Mesothelial cell of epicardium (in vitro differentiated cells): ENCODE measurements around the gene FBF1. TPM values are rescaled to one million over a fixed set of nuclear protein-coding genes. Genes with fewer than 3 reads are reported as not detected.
A peak's percentile ranks its signal among the peaks of the same experiment; 100 is the strongest.

Experiments used
- DNase-seq, 2 experiments: peaks; one replicate each; pipeline ENCODE4 v3.0.0; 2021; ENCODE audit warnings: low spot score in 2 of 2; ENCODE audit not compliant: unreplicated experiment in 2 of 2
- H3K27ac Mint-ChIP-seq: 2 replicates; pipeline ENCODE4 v1.8.0; 2021; ENCODE audit warnings: mixed read lengths
- H3K27me3 Mint-ChIP-seq: 2 replicates; pipeline ENCODE4 v1.8.0; 2021; ENCODE audit warnings: low read depth, mixed read lengths
- H3K36me3 Mint-ChIP-seq: 2 replicates; pipeline ENCODE4 v1.8.0; 2021; ENCODE audit warnings: mixed read lengths
- H3K4me1 Mint-ChIP-seq: 2 replicates; pipeline ENCODE4 v1.8.0; 2021; ENCODE audit warnings: mixed read lengths
- H3K4me3 Mint-ChIP-seq: 2 replicates; pipeline ENCODE4 v1.8.0; 2021; ENCODE audit warnings: mild to moderate bottlenecking, moderate library complexity, mixed read lengths
- H3K9me3 Mint-ChIP-seq: 2 replicates; pipeline ENCODE4 v1.8.0; 2021; ENCODE audit warnings: mixed read lengths
- CTCF ChIP-seq: fragments of 200-600 bp; sonication (generic); IDR thresholded peaks from one replicate; pipeline ENCODE4 v1.5.0; 2021; ENCODE audit warnings: antibody characterized with exemption; ENCODE audit not compliant: unreplicated experiment
- total RNA-seq: library from RNA; stranded (reverse); gene quantifications from 3 replicates; pipeline ENCODE4 v1.2.1, GENCODE V29; 2021

FBF1 gene
- total RNA-seq, 1 donor from 2014 or later: 23.4 TPM

- no peak overlapping the region for H3K4me3 Mint-ChIP-seq
These were observed 7.0 kb downstream of the FBF1 start for GRCh38 chr17:75933808-75934207.

GRCh38 chr17:75932852-75933251 lies 8.0 kb downstream of the FBF1 start:
- Mint-ChIP-seq H3K27ac (no peak overlapping the region), H3K27me3 (no peaks in the 10 kb centered on the region), H3K4me3 (no peak overlapping the region), H3K4me1 (no peaks in the 10 kb centered on the region), H3K9me3 (no peaks in the 10 kb centered on the region), H3K36me3 (peaks cover 2% of the 10 kb centered on the region)
- TF ChIP-seq CTCF: no peak
- no peak for DNase-seq

More at GRCh38 chr17:75933808-75934207, 7.0 kb downstream of the FBF1 start:
- no peaks in the 10 kb centered on the region for H3K4me1 Mint-ChIP-seq
- no peaks in the 10 kb centered on the region for H3K36me3 Mint-ChIP-seq
- no peaks in the 10 kb centered on the region for H3K9me3 Mint-ChIP-seq
- TF ChIP-seq CTCF: no peak
- no peak overlapping the region for H3K27ac Mint-ChIP-seq
- DNase-seq: no peak
- H3K27me3 Mint-ChIP-seq: no peaks in the 10 kb centered on the region

- Mint-ChIP-seq H3K9me3 (no peaks in the 10 kb centered on the region), H3K27ac (no peak overlapping the region), H3K4me3 (no peak overlapping the region), H3K4me1 (no peaks in the 10 kb centered on the region), H3K27me3 (no peaks in the 10 kb centered on the region), H3K36me3 (peaks cover 7% of the 10 kb centered on the region)
- TF ChIP-seq CTCF: no peak
- DNase-seq: no peak
These were observed 9.8 kb downstream of the FBF1 start for GRCh38 chr17:75931062-75931461.

GRCh38 chr17:75927286-75927922 lies 13.4 kb downstream of the FBF1 start:
- DNase-seq: no peak
- no peaks in the 10 kb centered on the region for H3K4me1 Mint-ChIP-seq
- H3K4me3 Mint-ChIP-seq: no peak overlapping the region
- H3K36me3 Mint-ChIP-seq: peaks cover 7% of the 10 kb centered on the region
- peak; percentile 31 for TF ChIP-seq CTCF
- no peaks in the 10 kb centered on the region for H3K9me3 Mint-ChIP-seq
- no peak overlapping the region for H3K27ac Mint-ChIP-seq
- H3K27me3 Mint-ChIP-seq: no peaks in the 10 kb centered on the region

GRCh38 chr17:75926456-75926855 lies 14.4 kb downstream of the FBF1 start:
- Mint-ChIP-seq H3K27ac (no peak overlapping the region), H3K27me3 (no peaks in the 10 kb centered on the region), H3K4me1 (no peaks in the 10 kb centered on the region), H3K9me3 (no peaks in the 10 kb centered on the region), H3K36me3 (peaks cover 7% of the 10 kb centered on the region), H3K4me3 (no peak overlapping the region)
- DNase-seq: no peak
- no peak for TF ChIP-seq CTCF

GRCh38 chr17:75925912-75926311 lies 14.9 kb downstream of the FBF1 start:
- Mint-ChIP-seq H3K4me1 (no peaks in the 10 kb centered on the region), H3K4me3 (no peak overlapping the region), H3K36me3 (peaks cover 7% of the 10 kb centered on the region), H3K27me3 (no peaks in the 10 kb centered on the region), H3K9me3 (no peaks in the 10 kb centered on the region), H3K27ac (no peak overlapping the region)
- TF ChIP-seq CTCF: no peak
- DNase-seq: no peak
